Pons (tissue), 1 donor: Measurements from ENCODE around the gene NINJ1.
"Not testable (repeated sequence)": the region's sequence is repeated elsewhere in the genome, so short reads cannot be mapped to it uniquely, and the experiment has no call there.

Experiments used
- DNase-seq: peaks from one replicate; pipeline ENCODE4 v3.0.0-alpha.2; 2016; ENCODE audit warnings: low spot score

Gene NINJ1

GRCh38 chr9:93159601-93160471, 25.8 kb upstream of the NINJ1 start:
- DNase-seq = peak; percentile 68

GRCh38 chr9:93156475-93157008, 22.5 kb upstream of the NINJ1 start:
- DNase-seq = no peak

GRCh38 chr9:93155716-93156474, 21.8 kb upstream of the NINJ1 start:
- peak; percentile 74 for DNase-seq

- DNase-seq = no peak
Measured at GRCh38 chr9:93154293-93154903, 20.3 kb upstream of the NINJ1 start.

- no peak for DNase-seq
Measured at GRCh38 chr9:93151097-93151784, 17.2 kb upstream of the NINJ1 start.

- DNase-seq = no peak
Measured at GRCh38 chr9:93149361-93149760, 15.3 kb upstream of the NINJ1 start.

GRCh38 chr9:93148721-93149120, 14.7 kb upstream of the NINJ1 start:
- no peak for DNase-seq

GRCh38 chr9:93147632-93148031, 13.6 kb upstream of the NINJ1 start:
- no peak for DNase-seq

- not testable (repeated sequence) for DNase-seq
Measured at GRCh38 chr9:93146696-93147095, 12.6 kb upstream of the NINJ1 start.

- DNase-seq = peak; percentile 98
Measured at GRCh38 chr9:93143830-93144530, 9.9 kb upstream of the NINJ1 start.

GRCh38 chr9:93141771-93142483, 7.9 kb upstream of the NINJ1 start:
- DNase-seq = no peak

- no peak for DNase-seq
Measured at GRCh38 chr9:93139365-93140182, 5.5 kb upstream of the NINJ1 start.

GRCh38 chr9:93138171-93138764, 4.2 kb upstream of the NINJ1 start:
- DNase-seq = no peak

GRCh38 chr9:93137362-93137761, 3.3 kb upstream of the NINJ1 start:
- no peak for DNase-seq

- peak; percentile 62 for DNase-seq
Measured at GRCh38 chr9:93136011-93136440, 2.0 kb upstream of the NINJ1 start.

GRCh38 chr9:93134740-93135444, 841 bp upstream of the NINJ1 start:
- no peak for DNase-seq

- no peak for DNase-seq
Measured at GRCh38 chr9:93133681-93134014, 403 bp downstream of the NINJ1 start.

GRCh38 chr9:93132946-93133680, 938 bp downstream of the NINJ1 start:
- peak; percentile 67 for DNase-seq
